Measurements from ENCODE around the gene RFX8. TPM values are rescaled to one million over a fixed set of nuclear protein-coding genes. Genes with fewer than 3 reads are reported as not detected.

RFX8 gene
- total RNA-seq, 1 experiment from 2014 or later: 0.77 TPM

DNA sequence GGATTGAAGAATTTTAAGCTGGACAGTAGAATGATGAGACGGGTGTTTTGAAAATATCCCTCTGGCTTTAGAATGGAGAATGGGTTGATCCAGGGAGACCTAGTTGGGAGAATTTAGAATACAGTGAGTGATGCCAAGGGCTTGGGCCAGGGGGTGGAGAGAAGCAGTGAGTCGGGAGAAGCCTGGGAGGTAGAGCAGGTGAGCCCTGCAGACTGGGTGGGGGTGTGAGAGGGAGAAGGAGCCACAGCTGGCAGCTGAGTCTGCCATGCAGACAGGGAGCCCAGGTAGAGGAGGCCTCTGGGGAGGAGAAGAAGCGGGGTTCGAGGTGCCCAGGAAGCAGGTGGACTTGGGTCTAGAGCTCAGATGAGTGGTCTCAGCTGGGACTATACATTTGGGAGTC lies 105.8 kb downstream of the RFX8 start:
- intact Hi-C loops (cut with micrococcal nuclease): no loop called here
- Histone ChIP-seq H3K4me1 (ENCODE audit: insufficient read depth, low read length) (no peaks in the 10 kb centered on the region), H3K9me2 (replicated peaks; ENCODE audit: low read length) (no peaks in the 10 kb centered on the region), H3K27me3 (ENCODE audit: low read length) (no peaks in the 10 kb centered on the region), H3K9me3 (ENCODE audit: low read length) (no peaks in the 10 kb centered on the region), H4K20me1 (ENCODE audit: low read length) (no peaks in the 10 kb centered on the region), H3K4me3 (ENCODE audit: low read length) (no peak overlapping the region), H3K79me2 (ENCODE audit: low read length) (no peaks in the 10 kb centered on the region), H3K27ac (ENCODE audit: low read length) (no peak overlapping the region), H3K9ac (ENCODE audit: low read length) (no peak overlapping the region), H2AFZ (ENCODE audit: low read length) (no peak overlapping the region), H3K4me2 (ENCODE audit: low read length) (no peak overlapping the region), H3K36me3 (ENCODE audit: low read depth, low read length) (no peaks in the 10 kb centered on the region), H3F3A (ENCODE audit: low read length, unreplicated experiment) (no peaks in the 10 kb centered on the region)
- POLR2A ChIA-PET (ENCODE audit: unreplicated experiment): no interaction called here
- ATAC-seq (no peak), DNase-seq (no peak)
- no TSS peak for BruUV-seq (replicated peaks)
- CTCF ChIA-PET: no interaction called here
- no peak for TF ChIP-seq EZH2 (IDR thresholded peaks at IDR 0.05; ENCODE audit: low read length, unreplicated experiment)
- TF ChIP-seq EZH2phosphoT487 (IDR thresholded peaks at IDR 0.05; ENCODE audit: borderline replicate concordance, low read length): no peak
- TF ChIP-seq, protein P1, sequence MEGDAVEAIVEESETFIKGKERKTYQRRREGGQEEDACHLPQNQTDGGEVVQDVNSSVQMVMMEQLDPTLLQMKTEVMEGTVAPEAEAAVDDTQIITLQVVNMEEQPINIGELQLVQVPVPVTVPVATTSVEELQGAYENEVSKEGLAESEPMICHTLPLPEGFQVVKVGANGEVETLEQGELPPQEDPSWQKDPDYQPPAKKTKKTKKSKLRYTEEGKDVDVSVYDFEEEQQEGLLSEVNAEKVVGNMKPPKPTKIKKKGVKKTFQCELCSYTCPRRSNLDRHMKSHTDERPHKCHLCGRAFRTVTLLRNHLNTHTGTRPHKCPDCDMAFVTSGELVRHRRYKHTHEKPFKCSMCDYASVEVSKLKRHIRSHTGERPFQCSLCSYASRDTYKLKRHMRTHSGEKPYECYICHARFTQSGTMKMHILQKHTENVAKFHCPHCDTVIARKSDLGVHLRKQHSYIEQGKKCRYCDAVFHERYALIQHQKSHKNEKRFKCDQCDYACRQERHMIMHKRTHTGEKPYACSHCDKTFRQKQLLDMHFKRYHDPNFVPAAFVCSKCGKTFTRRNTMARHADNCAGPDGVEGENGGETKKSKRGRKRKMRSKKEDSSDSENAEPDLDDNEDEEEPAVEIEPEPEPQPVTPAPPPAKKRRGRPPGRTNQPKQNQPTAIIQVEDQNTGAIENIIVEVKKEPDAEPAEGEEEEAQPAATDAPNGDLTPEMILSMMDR (conservative IDR thresholded peaks at IDR 0.05; ENCODE audit: low read depth, low read length): no peak

DNA sequence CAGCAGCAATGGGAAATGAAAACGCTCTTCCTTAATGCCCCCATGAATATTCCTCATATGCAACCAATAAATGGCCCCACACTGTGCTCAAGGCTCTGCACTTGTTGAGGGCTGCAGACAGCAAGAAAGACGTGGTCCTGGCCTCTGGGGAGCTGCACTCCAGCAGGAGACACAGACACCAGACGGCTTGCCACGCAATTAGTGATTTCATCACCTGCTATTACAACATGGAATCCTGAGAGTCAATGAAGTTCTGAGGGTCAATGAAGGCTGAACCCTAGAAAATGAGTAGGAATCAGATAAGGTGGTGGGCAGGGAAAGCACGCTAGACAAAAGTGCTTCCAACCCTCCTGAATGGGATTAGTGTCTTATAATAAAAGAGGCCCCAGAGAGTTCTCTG lies 106.5 kb downstream of the RFX8 start:
- Histone ChIP-seq H3K4me3 (ENCODE audit: low read length) (no peak overlapping the region), H3K9me2 (replicated peaks; ENCODE audit: low read length) (no peaks in the 10 kb centered on the region), H4K20me1 (ENCODE audit: low read length) (no peaks in the 10 kb centered on the region), H3K9me3 (ENCODE audit: low read length) (no peaks in the 10 kb centered on the region), H3K36me3 (ENCODE audit: low read depth, low read length) (no peaks in the 10 kb centered on the region), H3K27me3 (ENCODE audit: low read length) (no peaks in the 10 kb centered on the region), H3K79me2 (ENCODE audit: low read length) (no peaks in the 10 kb centered on the region), H3F3A (ENCODE audit: low read length, unreplicated experiment) (no peaks in the 10 kb centered on the region), H2AFZ (ENCODE audit: low read length) (no peak overlapping the region), H3K27ac (ENCODE audit: low read length) (no peak overlapping the region), H3K4me1 (ENCODE audit: insufficient read depth, low read length) (no peaks in the 10 kb centered on the region), H3K4me2 (ENCODE audit: low read length) (no peak overlapping the region), H3K9ac (ENCODE audit: low read length) (no peak overlapping the region)
- POLR2A ChIA-PET (ENCODE audit: unreplicated experiment): no interaction called here
- CTCF ChIA-PET: no interaction called here
- BruUV-seq (replicated peaks): no TSS peak
- TF ChIP-seq EZH2 (IDR thresholded peaks at IDR 0.05; ENCODE audit: low read length, unreplicated experiment) (no peak), EZH2phosphoT487 (IDR thresholded peaks at IDR 0.05; ENCODE audit: borderline replicate concordance, low read length) (no peak)
- TF ChIP-seq, protein P1 (conservative IDR thresholded peaks at IDR 0.05; ENCODE audit: low read depth, low read length): no peak
- intact Hi-C loops (cut with micrococcal nuclease): no loop called here
- DNase-seq (no peak), ATAC-seq (no peak)

DNA sequence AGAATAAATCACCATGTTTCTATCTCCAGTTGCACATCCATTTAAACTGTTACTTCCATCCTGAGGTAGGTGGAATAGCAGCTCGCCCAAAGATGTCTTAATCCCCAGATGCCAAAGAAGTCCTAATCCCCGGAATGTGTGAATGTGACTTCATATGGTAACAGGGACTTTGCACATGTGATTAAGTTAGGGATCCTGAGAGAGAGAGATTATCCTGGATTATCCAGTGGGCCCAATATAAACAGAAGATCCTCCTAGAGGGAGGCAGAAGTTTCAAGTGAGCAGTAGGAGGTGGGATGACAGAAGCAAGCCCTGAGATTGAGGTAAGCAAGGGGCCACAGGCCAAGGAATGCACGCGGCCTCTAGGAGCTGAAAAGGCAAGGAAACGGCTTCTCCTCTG lies 107.4 kb downstream of the RFX8 start:
- DNase-seq: no peak
- Histone ChIP-seq H2AFZ (ENCODE audit: low read length) (no peak overlapping the region), H3K9me3 (ENCODE audit: low read length) (no peaks in the 10 kb centered on the region), H3K9me2 (replicated peaks; ENCODE audit: low read length) (no peaks in the 10 kb centered on the region), H3K4me2 (ENCODE audit: low read length) (no peak overlapping the region), H3K4me1 (ENCODE audit: insufficient read depth, low read length) (no peaks in the 10 kb centered on the region), H3K36me3 (ENCODE audit: low read depth, low read length) (no peaks in the 10 kb centered on the region), H3K79me2 (ENCODE audit: low read length) (no peaks in the 10 kb centered on the region), H3K4me3 (ENCODE audit: low read length) (no peak overlapping the region), H3K27ac (ENCODE audit: low read length) (no peak overlapping the region), H3K27me3 (ENCODE audit: low read length) (no peaks in the 10 kb centered on the region), H3F3A (ENCODE audit: low read length, unreplicated experiment) (no peaks in the 10 kb centered on the region), H4K20me1 (ENCODE audit: low read length) (no peaks in the 10 kb centered on the region), H3K9ac (ENCODE audit: low read length) (no peak overlapping the region)
- ChIA-PET CTCF (no interaction called here), POLR2A (ENCODE audit: unreplicated experiment) (interaction anchor here (0.6 kb wide), 1 partner anchor 499 kb away, joined by 6 read pairs; no protein-coding TSS in a partner anchor)
- no peak for ATAC-seq
- BruUV-seq (replicated peaks): no TSS peak
- intact Hi-C loops (cut with micrococcal nuclease): no loop called here
- TF ChIP-seq, protein P1 (conservative IDR thresholded peaks at IDR 0.05; ENCODE audit: low read depth, low read length): no peak
- TF ChIP-seq EZH2phosphoT487 (IDR thresholded peaks at IDR 0.05; ENCODE audit: borderline replicate concordance, low read length) (no peak), EZH2 (IDR thresholded peaks at IDR 0.05; ENCODE audit: low read length, unreplicated experiment) (no peak)

Data from PC-3 (cell line).